Body of pancreas (tissue), 4 donors: Measurements from ENCODE around the gene ITGB2. TPM values are rescaled to one million over a fixed set of nuclear protein-coding genes. Genes with fewer than 3 reads are reported as not detected.

Experiments used
- ATAC-seq: fragments of 150-250 bp; one replicate; pipeline ENCODE4 v1.9.1; 2016
- DNase-seq, 4 donors: peaks; one replicate each; pipeline ENCODE4 v3.0.0-alpha.2; 2019
- H3K27ac ChIP-seq, 4 donors: fragments of 200-600 bp; sonication (generic); 1 replicate in 3 of 4; 2 replicates in 1 of 4; pipeline versions ENCODE4 v1.5.1 to v1.6.1; 2016 to 2019; ENCODE audit warnings: mild to moderate bottlenecking in 1 of 4, mixed read lengths in 1 of 4, moderate library complexity in 1 of 4
- H3K27me3 ChIP-seq, 2 donors: fragments of 200-600 bp; sonication (generic); one replicate each; pipeline ENCODE4 v1.6.0; 2016; ENCODE audit warnings: mild to moderate bottlenecking in 1 of 2
- H3K36me3 ChIP-seq, 2 donors: fragments of 200-600 bp; sonication (generic); replicated peaks in 1 of 2; 2 replicates each; pipeline ENCODE4 v1.5.1; 2016; ENCODE audit warnings: low read depth in 2 of 2; ENCODE audit not compliant: insufficient read depth in 1 of 2
- H3K4me1 ChIP-seq: fragments of 200-600 bp; sonication (generic); one replicate; pipeline ENCODE4 v1.6.0; 2016
- H3K4me3 ChIP-seq, 2 donors: fragments of 200-600 bp; sonication (generic); 1 replicate in 1 of 2; 2 replicates in 1 of 2; pipeline ENCODE4 v1.5.1; 2016 to 2019
- H3K9me3 ChIP-seq, 3 donors: fragments of 200-600 bp; sonication (generic); 1 replicate in 2 of 3; 2 replicates in 1 of 3; pipeline ENCODE4 v1.5.1; 2016
- CTCF ChIP-seq, 7 experiments: fragments of 450-650 bp in 4 of 7; fragments of 200-600 bp in 3 of 7; sonication (generic) in 3 of 7; IDR thresholded peaks; one replicate each; pipeline ENCODE4 v1.5.1; 2016 to 2019; ENCODE audit warnings: antibody characterized with exemption in 7 of 7
- POLR2A ChIP-seq, 3 donors: fragments of 450-650 bp; IDR thresholded peaks; one replicate each; pipeline ENCODE4 v1.6.1; 2016; ENCODE audit warnings: antibody characterized with exemption in 3 of 3, mild to moderate bottlenecking in 2 of 3
- WGBS, 2 donors: methylation state at CpG; one replicate each; pipeline ENCODE4 v1.1.5; 2017; 5-methylcytosine and 5-hydroxymethylcytosine counted together
- intact Hi-C: fragments of 100-400 bp; cut with DNase I; formaldehyde crosslinking; loops from one replicate; pipeline ENCODE4 v1.15.1; 2023
- total RNA-seq, 2 donors: library from RNA; depleted of rRNA; stranded (reverse); fragments of >200 nt; gene quantifications; one replicate each; pipeline ENCODE4 v1.1.0, GENCODE V29; 2016

ITGB2 gene
- total RNA-seq, 2 donors from 2014 or later = 17.8 to 23.3 TPM

- DNase-seq (no peak), ATAC-seq (no peak)
- intact Hi-C loops = no loop called here
- H3K4me1 ChIP-seq = peaks cover 3% of the 10 kb centered on the region
- H3K36me3 ChIP-seq = no peaks in the 10 kb centered on the region
- H3K27me3 ChIP-seq = no peaks in the 10 kb centered on the region
- H3K9me3 ChIP-seq = no peaks in the 10 kb centered on the region
- WGBS, 2 donors = 73 to 80% methylated on average over 13 to 21 of the region's 22 CpGs
- no peak for TF ChIP-seq POLR2A (IDR thresholded peaks at IDR 0.05)
- TF ChIP-seq CTCF (IDR thresholded peaks at IDR 0.05) = no peak
- H3K27ac ChIP-seq = no peak overlapping the region
- no peak overlapping the region for H3K4me3 ChIP-seq
These were observed 15.5 kb downstream of the ITGB2 start for GRCh38 chr21:44905016-44905727.

- no peak for ATAC-seq
- Histone ChIP-seq H3K36me3 (no peaks in the 10 kb centered on the region), H3K9me3 (no peaks in the 10 kb centered on the region), H3K27me3 (no peaks in the 10 kb centered on the region), H3K27ac (no peak overlapping the region), H3K4me1 (no peaks in the 10 kb centered on the region), H3K4me3 (no peak overlapping the region)
- TF ChIP-seq CTCF (IDR thresholded peaks at IDR 0.05) = no peak
- intact Hi-C loops = no loop called here
- WGBS, 2 donors = 75 to 79% methylated on average over 13 to 14 of the region's 14 CpGs
- DNase-seq = no peak
These were observed 16.4 kb downstream of the ITGB2 start for GRCh38 chr21:44904141-44904923.

- H3K4me1 ChIP-seq = no peaks in the 10 kb centered on the region
- ATAC-seq = no peak
- no peaks in the 10 kb centered on the region for H3K36me3 ChIP-seq
- no peak for DNase-seq
- no peak overlapping the region for H3K27ac ChIP-seq
- no peaks in the 10 kb centered on the region for H3K27me3 ChIP-seq
- WGBS, 2 donors = 52 to 54% methylated on average over 13 to 22 of the region's 22 CpGs
- intact Hi-C loops = no loop called here
- no peaks in the 10 kb centered on the region for H3K9me3 ChIP-seq
- no peak overlapping the region for H3K4me3 ChIP-seq
- TF ChIP-seq POLR2A (IDR thresholded peaks at IDR 0.05) (no peak), CTCF (IDR thresholded peaks at IDR 0.05) (no peak)
These were observed 17.0 kb downstream of the ITGB2 start for GRCh38 chr21:44903689-44904088.

GRCh38 chr21:44903050-44903685 lies 17.5 kb downstream of the ITGB2 start:
- TF ChIP-seq CTCF (IDR thresholded peaks at IDR 0.05) (no peak), POLR2A (IDR thresholded peaks at IDR 0.05) (no peak)
- H3K36me3 ChIP-seq = no peaks in the 10 kb centered on the region
- H3K27me3 ChIP-seq = no peaks in the 10 kb centered on the region
- 53 to 55% methylated on average over 12 to 18 of the region's 18 CpGs for WGBS, 2 donors
- no peaks in the 10 kb centered on the region for H3K4me1 ChIP-seq
- no peaks in the 10 kb centered on the region for H3K9me3 ChIP-seq
- no peak overlapping the region for H3K27ac ChIP-seq
- intact Hi-C loops = no loop called here
- DNase-seq (no peak), ATAC-seq (no peak)
- H3K4me3 ChIP-seq = no peak overlapping the region
